Raji (cell line): ENCODE results near the gene HSF4.
A peak's percentile ranks its signal among the peaks of the same experiment; 100 is the strongest.

Source experiments
- POLR2A ChIP-seq: IDR thresholded peaks from 2 replicates; pipeline ENCODE4 v1.6.1; 2011; ENCODE audit warnings: low read depth, low read length, control low read depth; ENCODE audit not compliant: insufficient read depth

Gene HSF4

GRCh38 chr16:67170949-67171649 is 6.6 kb downstream of the HSF4 start:
- no peak for TF ChIP-seq POLR2A

- no peak for TF ChIP-seq POLR2A
Measured at GRCh38 chr16:67173323-67173722, 8.8 kb downstream of the HSF4 start.

GRCh38 chr16:67173808-67174705 is 9.5 kb downstream of the HSF4 start:
- TF ChIP-seq POLR2A = no peak

- TF ChIP-seq POLR2A = no peak
Measured at GRCh38 chr16:67174706-67175231, 10.2 kb downstream of the HSF4 start.

- TF ChIP-seq POLR2A = no peak
Measured at GRCh38 chr16:67176662-67177061, 12.1 kb downstream of the HSF4 start.

- no peak for TF ChIP-seq POLR2A
Measured at GRCh38 chr16:67177743-67178699, 13.5 kb downstream of the HSF4 start.

- TF ChIP-seq POLR2A = no peak
Measured at GRCh38 chr16:67179421-67180080, 15.0 kb downstream of the HSF4 start.

GRCh38 chr16:67180166-67180565 is 15.6 kb downstream of the HSF4 start:
- TF ChIP-seq POLR2A = no peak

- no peak for TF ChIP-seq POLR2A
Measured at GRCh38 chr16:67181346-67181745, 16.8 kb downstream of the HSF4 start.

- no peak for TF ChIP-seq POLR2A
Measured at GRCh38 chr16:67182288-67182687, 17.7 kb downstream of the HSF4 start.

- peak; percentile 59; the same call in 1 of the 2 replicates for TF ChIP-seq POLR2A
Measured at GRCh38 chr16:67183284-67183626, 18.7 kb downstream of the HSF4 start.

- peak; percentile 16; the same call in 1 of the 2 replicates for TF ChIP-seq POLR2A
Measured at GRCh38 chr16:67183627-67184452, 19.3 kb downstream of the HSF4 start, which contains the start of gene MATCAP1. Gene MATCAP1 (minus strand): TSS chr16:67183963. CDS start chr16:67180610, 3,353 bp downstream.

- TF ChIP-seq POLR2A = no peak
Measured at GRCh38 chr16:67184453-67184994, 20.0 kb downstream of the HSF4 start.
